Activated CD8-positive, alpha-beta T cell treated with anti-CD3 and anti-CD28 coated beads for 36 hours (primary cell): Measurements from ENCODE around the gene PRC1. TPM values are rescaled to one million over a fixed set of nuclear protein-coding genes. Genes with fewer than 3 reads are reported as not detected.
"Not testable (repeated sequence)": the region's sequence is repeated elsewhere in the genome, so short reads cannot be mapped to it uniquely, and the experiment has no call there.

Experiments
- ATAC-seq: fragments of 200-7000 bp; cut with Tn5 transposase; one replicate; pipeline ENCODE4 v1.10.0; 2021; ENCODE audit warnings: mild to moderate bottlenecking, moderate library complexity
- CTCF ChIA-PET: fragments of 350-600 bp; sonication (Branson Sonifier 250); formaldehyde crosslinking; loops from one replicate; lab custom pipeline; 2021; ENCODE audit warnings: antibody characterized with exemption; lab: Charles Lee
- POLR2A ChIA-PET: fragments of 350-600 bp; sonication (Branson Sonifier 250); formaldehyde crosslinking; loops from one replicate; lab custom pipeline; 2021; ENCODE audit warnings: antibody characterized with exemption; lab: Charles Lee
- DNase-seq: peaks from one replicate; pipeline ENCODE4 v3.0.0-alpha.2; 2020
- H3K27ac Mint-ChIP-seq: one replicate; pipeline ENCODE4 v1.8.0; 2021; ENCODE audit warnings: mild to moderate bottlenecking, mixed read lengths
- H3K27me3 Mint-ChIP-seq: one replicate; pipeline ENCODE4 v1.8.0; 2021; ENCODE audit warnings: mixed read lengths
- H3K36me3 Mint-ChIP-seq: one replicate; pipeline ENCODE4 v1.8.0; 2021; ENCODE audit warnings: low read depth, mixed read lengths
- H3K4me1 Mint-ChIP-seq: one replicate; pipeline ENCODE4 v1.8.0; 2021; ENCODE audit warnings: low read depth, mixed read lengths
- H3K4me3 Mint-ChIP-seq: one replicate; pipeline ENCODE4 v1.8.0; 2021; ENCODE audit warnings: mild to moderate bottlenecking, moderate library complexity, mixed read lengths
- H3K9me3 Mint-ChIP-seq: one replicate; pipeline ENCODE4 v1.8.0; 2021; ENCODE audit warnings: mixed read lengths
- CTCF ChIP-seq: fragments of 200-600 bp; IDR thresholded peaks from one replicate; pipeline ENCODE4 v1.8.0; 2022; ENCODE audit warnings: antibody characterized with exemption, mild to moderate bottlenecking
- intact Hi-C: fragments of 100-400 bp; cut with micrococcal nuclease; formaldehyde crosslinking; loops from one replicate; pipeline ENCODE4 v1.10.0; 2022
- total RNA-seq, 2 experiments: library from RNA; stranded (reverse); gene quantifications; one replicate each; pipeline ENCODE4 v1.2.3, GENCODE V29; 2021

The PRC1 gene
- total RNA-seq, 2 experiments from 2014 or later: 83.1 to 96.9 TPM

GRCh38 chr15:90924375-90924774 lies 70.0 kb downstream of the PRC1 start:
- no peaks in the 10 kb centered on the region for H3K27me3 Mint-ChIP-seq
- no peak for TF ChIP-seq CTCF
- ChIA-PET CTCF (interaction anchor here (2.8 to 6.1 kb wide), 2 partner anchors 8 to 11 kb away, joined by 9 to 47 read pairs; partner anchors contain the start of genes HDDC3 and UNC45A), POLR2A (no interaction called here)
- H3K36me3 Mint-ChIP-seq: peaks cover 18% of the 10 kb centered on the region
- no peaks in the 10 kb centered on the region for H3K9me3 Mint-ChIP-seq
- DNase-seq: peak; percentile 28
- ATAC-seq: peak; percentile 65
- intact Hi-C loops: no loop called here
- peaks cover 23% of the 10 kb centered on the region for H3K4me1 Mint-ChIP-seq
- no peak overlapping the region for H3K4me3 Mint-ChIP-seq
- peak overlapping the region; percentile 49 for H3K27ac Mint-ChIP-seq

- H3K36me3 Mint-ChIP-seq: peaks cover 24% of the 10 kb centered on the region
- H3K9me3 Mint-ChIP-seq, H3K4me3 Mint-ChIP-seq, H3K27me3 Mint-ChIP-seq, intact Hi-C loops: not testable (repeated sequence)
- H3K27ac Mint-ChIP-seq: peak overlapping the region; percentile 35
- ChIA-PET POLR2A (interaction anchor here (1.1 to 2.8 kb wide), 7 partner anchors 9 to 50 kb away, joined by 3 to 12 read pairs (median 4); partner anchors contain the start of gene MAN2A2), CTCF (interaction anchor here (1.2 to 6.1 kb wide), 4 partner anchors 10 to 30 kb away, joined by 3 to 47 read pairs (median 5); partner anchors contain the start of genes HDDC3 and MAN2A2)
- peaks cover 19% of the 10 kb centered on the region for H3K4me1 Mint-ChIP-seq
- DNase-seq: peak; percentile 37
- ATAC-seq: peak; percentile 82
These were observed 71.5 kb downstream of the PRC1 start for GRCh38 chr15:90922712-90923322.

- DNase-seq (no peak), ATAC-seq (no peak)
- TF ChIP-seq CTCF: no peak
- no peaks in the 10 kb centered on the region for H3K27me3 Mint-ChIP-seq
- CTCF ChIA-PET: interaction anchor here (1.2 to 6.1 kb wide), 5 partner anchors 11 to 104 kb away, joined by 3 to 47 read pairs (median 6); partner anchors contain the start of genes HDDC3, MAN2A2 and UNC45A
- POLR2A ChIA-PET: interaction anchor here (1.2 to 2.8 kb wide), 3 partner anchors 9 to 17 kb away, joined by 4 to 12 read pairs (median 4); no protein-coding TSS in a partner anchor
- peaks cover 28% of the 10 kb centered on the region for H3K36me3 Mint-ChIP-seq
- H3K4me1 Mint-ChIP-seq: peaks cover 19% of the 10 kb centered on the region
- no peak overlapping the region for H3K27ac Mint-ChIP-seq
- intact Hi-C loops: no loop called here
- no peak overlapping the region for H3K4me3 Mint-ChIP-seq
- no peaks in the 10 kb centered on the region for H3K9me3 Mint-ChIP-seq
These were observed 72.4 kb downstream of the PRC1 start for GRCh38 chr15:90921887-90922286.

- peaks cover 37% of the 10 kb centered on the region for H3K36me3 Mint-ChIP-seq
- TF ChIP-seq CTCF: no peak
- H3K4me3 Mint-ChIP-seq: no peak overlapping the region
- ChIA-PET POLR2A (interaction anchor here (1.1 to 2.5 kb wide), 5 partner anchors 10 to 16 kb away, joined by 3 to 7 read pairs (median 5); partner anchors contain the start of genes HDDC3 and MAN2A2), CTCF (interaction anchor here (1.4 to 1.5 kb wide), 2 partner anchors 12 to 14 kb away, joined by 5 read pairs; partner anchors contain the start of gene HDDC3)
- ATAC-seq (no peak), DNase-seq (no peak)
- H3K9me3 Mint-ChIP-seq: no peaks in the 10 kb centered on the region
- no peak overlapping the region for H3K27ac Mint-ChIP-seq
- H3K4me1 Mint-ChIP-seq: peaks cover 11% of the 10 kb centered on the region
- intact Hi-C loops: no loop called here
- H3K27me3 Mint-ChIP-seq: no peaks in the 10 kb centered on the region
These were observed 75.5 kb downstream of the PRC1 start for GRCh38 chr15:90918835-90919234.

- ChIA-PET POLR2A (interaction anchor here (1.1 to 2.5 kb wide), 7 partner anchors 9 to 18 kb away, joined by 3 to 7 read pairs (median 5); partner anchors contain the start of genes HDDC3 and MAN2A2), CTCF (interaction anchor here (1.4 to 1.5 kb wide), 2 partner anchors 13 to 14 kb away, joined by 5 read pairs; partner anchors contain the start of gene HDDC3)
- ATAC-seq (no peak), DNase-seq (no peak)
- no peak overlapping the region for H3K27ac Mint-ChIP-seq
- peaks cover 8% of the 10 kb centered on the region for H3K4me1 Mint-ChIP-seq
- peaks cover 42% of the 10 kb centered on the region for H3K36me3 Mint-ChIP-seq
- TF ChIP-seq CTCF: no peak
- no peak overlapping the region for H3K4me3 Mint-ChIP-seq
- no peaks in the 10 kb centered on the region for H3K9me3 Mint-ChIP-seq
- intact Hi-C loops: no loop called here
- H3K27me3 Mint-ChIP-seq: no peaks in the 10 kb centered on the region
These were observed 76.1 kb downstream of the PRC1 start for GRCh38 chr15:90918034-90918788.
